ENCODE data around the gene PLXNA2.

Gene PLXNA2

DNA sequence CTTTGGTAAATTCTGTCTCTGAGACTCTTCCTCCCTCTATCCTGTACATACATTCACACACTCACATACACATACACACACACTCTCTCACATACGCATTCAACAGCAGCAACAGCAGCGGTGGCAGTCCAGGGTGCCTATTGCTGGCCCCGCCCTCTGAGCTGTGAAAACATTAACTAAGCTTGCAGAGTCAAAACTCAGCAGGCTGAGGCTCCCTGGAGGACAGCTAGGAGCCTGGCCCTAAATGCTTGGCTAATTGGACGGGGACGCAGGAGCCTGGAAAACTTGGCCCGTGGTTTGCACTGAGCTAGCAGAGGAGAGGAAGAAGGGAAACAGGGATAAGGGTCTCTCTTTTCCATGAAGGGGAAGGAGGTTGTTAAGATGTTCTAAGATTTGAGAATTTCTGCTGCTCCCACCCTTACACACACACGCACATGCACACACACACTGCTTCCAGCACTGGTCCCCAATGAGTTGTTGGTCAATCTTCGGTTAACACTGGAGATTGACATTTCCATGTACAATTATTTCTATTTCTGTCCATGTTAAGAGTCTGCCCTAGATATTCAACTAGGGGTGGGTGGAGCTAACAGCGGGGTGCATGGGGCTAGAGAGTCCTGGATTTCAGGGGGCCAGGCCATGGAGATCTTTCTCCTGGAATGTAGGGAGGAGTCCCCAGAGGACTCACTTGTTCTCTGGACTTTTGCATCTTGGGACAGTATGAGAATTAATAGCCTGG lies 94.2 kb downstream of the PLXNA2 start:
- FAIRE-seq (no peak), DNase-seq (ENCODE audit: low spot score) (no peak)

DNA sequence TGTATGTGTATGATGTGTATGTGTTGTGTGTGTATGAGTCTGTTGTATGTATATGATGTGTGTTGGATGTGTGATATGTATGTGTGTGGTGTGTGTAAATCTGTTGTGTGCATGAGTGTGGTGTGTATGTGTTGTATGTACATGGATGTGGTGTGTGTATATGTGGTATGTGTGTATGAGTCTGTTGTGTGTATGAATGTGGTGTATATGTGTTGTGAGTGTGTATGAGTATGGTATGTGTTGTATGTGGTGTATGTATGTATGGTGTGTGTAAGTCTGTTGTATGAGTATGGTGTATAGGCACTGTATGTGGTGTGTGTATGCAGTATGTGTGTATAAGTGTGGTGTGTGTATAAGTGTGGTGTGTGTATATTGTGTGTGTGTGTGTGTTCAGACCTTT lies 95.0 kb downstream of the PLXNA2 start:
- FAIRE-seq (no peak), DNase-seq (ENCODE audit: low spot score) (no peak)

- DNase-seq (ENCODE audit: low spot score) (no peak), FAIRE-seq (no peak)
Measured at GRCh38 chr1:208148380-208148779, 95.8 kb downstream of the PLXNA2 start.

GRCh38 chr1:208146650-208147049 lies 97.5 kb downstream of the PLXNA2 start:
- no peak for FAIRE-seq

DNA sequence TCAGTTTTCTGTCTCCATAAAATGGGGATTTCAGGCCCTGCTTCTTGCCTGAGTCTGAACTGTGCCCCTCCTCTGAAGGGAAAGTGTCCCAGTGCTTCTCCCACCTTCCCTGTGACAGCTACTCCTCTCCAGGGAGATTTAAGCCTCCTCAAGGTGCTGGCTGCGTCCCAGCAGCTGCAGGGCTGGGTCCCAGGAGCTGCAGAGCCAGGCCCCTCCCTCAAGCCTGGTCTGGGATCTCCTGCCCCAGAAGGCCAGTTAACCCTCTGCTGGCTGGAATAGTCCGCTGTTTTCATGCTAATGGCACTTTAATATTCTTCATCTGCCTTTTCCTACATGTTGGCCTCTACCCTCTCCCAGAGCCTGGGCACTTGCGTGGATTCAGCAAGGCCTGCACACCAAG lies 99.0 kb downstream of the PLXNA2 start:
- FAIRE-seq (no peak), DNase-seq (ENCODE audit: low spot score) (no peak)

More at GRCh38 chr1:208146650-208147049, 97.5 kb downstream of the PLXNA2 start:
- DNase-seq (ENCODE audit: low spot score), result no peak

- no peak for DNase-seq (ENCODE audit: low spot score)
- FAIRE-seq, result no peak
Measured at GRCh38 chr1:208142590-208143382, 101.4 kb downstream of the PLXNA2 start.

DNA sequence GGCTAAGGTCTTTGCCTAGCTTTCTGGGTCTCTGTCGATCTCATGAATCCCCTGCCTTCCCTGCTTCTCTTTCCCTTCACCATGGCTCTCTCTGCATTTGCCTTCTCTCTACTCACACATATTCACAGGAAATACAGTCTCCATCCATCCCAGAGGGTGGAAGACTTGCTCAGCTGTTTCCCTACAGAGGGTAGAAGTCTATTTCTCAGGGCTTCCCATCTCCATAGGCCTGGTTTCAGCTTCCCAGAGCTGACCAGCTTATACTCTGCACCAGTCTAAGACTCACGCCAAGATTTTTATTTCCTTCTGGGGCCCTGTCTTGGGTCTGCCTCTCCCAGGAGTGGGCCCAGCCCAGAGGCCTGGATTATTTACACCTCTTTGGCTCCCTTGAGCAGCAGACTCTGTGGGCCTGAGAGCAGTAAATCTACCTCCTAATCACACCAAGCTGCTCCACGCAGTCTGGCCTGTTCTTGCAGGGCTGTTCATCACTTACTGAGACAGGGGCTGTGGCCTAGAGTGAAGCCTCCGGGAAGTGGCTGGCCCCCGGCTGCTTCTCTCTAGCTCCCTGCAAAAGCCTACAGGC lies 102.5 kb downstream of the PLXNA2 start:
- FAIRE-seq, result no peak
- no peak for DNase-seq (ENCODE audit: low spot score)

GRCh38 chr1:208139434-208140045 lies 104.6 kb downstream of the PLXNA2 start:
- no peak for DNase-seq (ENCODE audit: low spot score)

DNA sequence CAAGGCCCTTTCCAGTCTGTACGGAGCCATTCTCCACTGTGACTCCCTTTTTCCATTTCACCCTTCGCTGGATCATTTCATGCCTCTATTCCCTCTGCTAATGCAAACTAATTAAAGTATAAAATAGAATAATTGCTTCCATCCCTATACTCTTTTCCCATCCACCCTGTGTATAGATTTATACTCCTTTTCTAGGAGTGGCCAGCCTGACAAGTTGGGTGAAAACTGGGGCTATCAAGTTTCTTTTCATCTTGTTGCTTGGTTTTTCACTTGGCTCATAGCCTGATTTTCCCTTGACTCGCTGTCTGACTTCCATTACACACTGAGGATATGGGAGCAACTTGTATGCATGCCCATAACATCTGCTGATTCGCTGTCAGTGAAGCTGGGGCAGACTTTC lies 107.0 kb downstream of the PLXNA2 start:
- no peak for FAIRE-seq

More at GRCh38 chr1:208139434-208140045, 104.6 kb downstream of the PLXNA2 start:
- FAIRE-seq, result no peak

GRCh38 chr1:208136459-208137182 lies 107.6 kb downstream of the PLXNA2 start:
- DNase-seq (ENCODE audit: low spot score) (no peak), FAIRE-seq (no peak)

More for the DNA sequence above, 107.0 kb downstream of the PLXNA2 start:
- no peak for DNase-seq (ENCODE audit: low spot score)

DNA sequence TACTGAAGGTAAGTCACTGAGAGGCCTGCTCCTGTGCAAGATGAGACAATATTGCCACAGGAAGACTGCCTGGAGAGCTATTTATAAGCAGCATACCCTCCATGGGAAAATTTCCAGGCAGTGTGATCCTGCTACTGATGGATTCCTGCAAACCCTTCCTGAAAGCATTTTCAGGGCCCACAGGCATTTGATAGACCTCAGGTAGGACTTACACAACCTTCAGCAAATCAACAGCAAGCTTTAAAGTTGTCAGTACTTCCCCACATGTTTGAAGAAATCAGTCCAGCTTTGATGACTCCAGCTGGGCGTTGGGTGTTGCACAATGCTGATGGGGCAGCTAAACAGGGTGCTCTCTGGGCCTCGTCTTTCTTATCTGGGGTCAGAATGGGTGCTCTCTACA lies 108.8 kb downstream of the PLXNA2 start:
- FAIRE-seq (no peak), DNase-seq (ENCODE audit: low spot score) (no peak)

DNA sequence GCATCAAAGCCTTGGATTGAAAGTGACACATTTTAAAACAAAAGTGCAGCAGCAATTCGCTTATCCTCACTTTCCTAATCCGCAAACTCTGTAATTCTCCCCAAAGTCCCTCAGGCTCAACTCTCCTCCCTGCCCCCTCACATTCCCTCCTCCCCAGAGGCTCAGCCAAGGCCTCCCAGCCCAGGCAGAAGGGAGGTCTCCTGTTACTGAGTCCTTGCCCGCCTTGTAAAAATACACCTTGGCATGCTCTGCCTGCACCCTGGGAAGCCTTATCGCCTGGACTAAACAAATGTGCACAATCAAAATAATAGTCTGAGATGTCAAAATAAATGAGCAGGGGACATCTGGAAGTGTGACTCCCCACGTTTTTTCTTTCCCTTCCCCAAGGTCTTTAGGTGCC lies 109.7 kb downstream of the PLXNA2 start:
- FAIRE-seq (no peak), DNase-seq (ENCODE audit: low spot score) (no peak)

DNA sequence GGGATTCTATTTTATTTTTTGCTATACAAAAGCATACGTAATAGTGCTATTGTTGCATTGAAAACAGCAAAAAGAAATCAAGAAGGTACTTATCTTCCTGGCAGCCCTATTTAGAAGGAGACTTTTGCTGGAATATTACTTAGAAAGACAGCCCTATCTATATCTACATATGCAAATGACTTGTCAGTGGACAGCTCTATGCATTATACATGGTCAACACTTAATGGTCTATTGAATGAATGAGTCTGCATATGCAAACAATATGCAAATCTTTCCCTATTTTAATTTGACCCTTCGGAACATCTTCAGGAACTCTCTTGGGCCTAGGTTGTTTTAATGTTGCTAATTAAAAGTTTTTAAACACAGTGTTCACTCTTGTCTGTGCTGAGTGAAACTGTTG lies 110.8 kb downstream of the PLXNA2 start:
- DNase-seq (ENCODE audit: low spot score), result no peak
- FAIRE-seq, result no peak

DNA sequence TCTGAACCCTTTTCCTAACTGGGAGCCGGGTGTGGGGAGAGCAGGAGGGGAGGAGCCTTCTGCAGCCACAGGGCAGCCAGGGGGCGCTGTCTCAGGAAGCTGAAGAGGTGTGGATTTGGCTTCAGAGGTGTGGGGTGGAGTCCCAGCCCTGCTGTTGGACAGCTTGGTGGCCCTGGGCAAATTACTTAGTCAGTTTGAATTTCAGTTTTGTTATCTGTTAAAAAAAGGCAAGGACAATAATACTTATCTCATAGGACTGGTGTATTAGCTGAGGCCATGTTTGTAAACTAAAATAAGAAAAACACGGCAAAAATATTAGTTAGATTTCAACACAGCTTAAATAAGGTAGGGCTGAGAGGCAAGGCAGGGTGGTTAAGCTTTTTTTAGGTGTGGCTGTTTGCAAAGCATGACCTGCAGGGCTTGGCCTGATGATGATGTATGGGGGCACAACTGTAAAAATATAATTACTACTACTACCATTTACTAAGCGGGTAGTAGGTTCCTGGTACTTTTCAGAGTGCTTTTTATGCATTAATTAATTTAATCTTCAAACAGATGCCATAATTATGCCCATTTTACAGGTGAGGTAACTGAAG lies 111.8 kb downstream of the PLXNA2 start:
- FAIRE-seq, result no peak
- DNase-seq (ENCODE audit: low spot score), result peak; percentile 36

DNA sequence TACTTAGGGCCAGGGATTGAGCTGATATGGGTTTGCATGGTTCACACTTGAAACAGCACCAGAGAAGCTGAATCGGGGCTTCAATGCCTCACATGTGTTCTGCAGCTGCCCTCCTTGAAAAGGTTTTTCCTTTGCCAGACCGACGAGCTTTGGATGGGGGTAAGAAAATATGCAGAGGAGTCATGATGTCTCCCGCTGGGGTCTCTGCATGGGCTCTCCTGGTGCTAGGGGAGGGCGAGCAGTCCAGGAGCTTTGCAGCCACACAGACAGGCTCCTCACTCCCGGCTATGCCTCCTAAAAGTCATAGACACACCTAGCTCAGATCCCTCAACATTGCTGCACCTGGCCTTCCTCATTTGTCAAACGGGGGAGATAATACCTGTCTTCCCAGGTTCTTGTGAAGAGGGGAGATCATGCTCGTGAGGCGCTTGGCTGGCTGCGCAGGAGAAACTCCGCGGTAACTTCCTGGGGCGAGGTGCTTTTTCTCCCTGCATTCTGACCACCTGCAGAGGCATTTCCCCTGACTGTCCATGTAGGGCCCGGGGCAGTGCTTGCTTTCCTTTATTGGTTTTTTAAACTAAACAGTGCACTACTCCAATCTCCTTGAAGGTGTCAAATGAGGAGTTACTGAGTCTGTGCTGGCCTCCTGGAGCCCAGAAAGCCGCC lies 112.4 kb downstream of the PLXNA2 start:
- DNase-seq (ENCODE audit: low spot score), result no peak

DNA sequence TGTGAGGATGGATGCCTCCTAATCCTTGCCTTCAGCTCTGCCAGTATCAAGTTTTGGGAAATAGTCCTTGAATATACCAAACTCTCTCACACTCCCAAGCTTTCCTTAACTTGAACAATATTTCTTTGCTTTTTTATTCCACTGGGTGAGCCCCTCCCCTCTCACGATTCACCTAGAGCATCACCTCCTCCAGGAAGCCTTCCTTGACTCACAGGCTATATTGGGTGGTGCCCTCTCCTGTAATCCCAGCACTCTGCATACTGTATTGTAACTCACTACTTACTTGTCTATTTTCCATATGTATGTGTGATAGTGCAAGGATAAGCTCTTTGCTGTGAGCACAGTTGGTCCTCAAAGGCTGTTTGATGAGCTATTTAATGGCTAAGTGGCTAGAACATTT lies 114.7 kb downstream of the PLXNA2 start:
- DNase-seq (ENCODE audit: low spot score) (no peak), FAIRE-seq (no peak)

More for the DNA sequence above, 112.4 kb downstream of the PLXNA2 start:
- FAIRE-seq, result no peak

DNA sequence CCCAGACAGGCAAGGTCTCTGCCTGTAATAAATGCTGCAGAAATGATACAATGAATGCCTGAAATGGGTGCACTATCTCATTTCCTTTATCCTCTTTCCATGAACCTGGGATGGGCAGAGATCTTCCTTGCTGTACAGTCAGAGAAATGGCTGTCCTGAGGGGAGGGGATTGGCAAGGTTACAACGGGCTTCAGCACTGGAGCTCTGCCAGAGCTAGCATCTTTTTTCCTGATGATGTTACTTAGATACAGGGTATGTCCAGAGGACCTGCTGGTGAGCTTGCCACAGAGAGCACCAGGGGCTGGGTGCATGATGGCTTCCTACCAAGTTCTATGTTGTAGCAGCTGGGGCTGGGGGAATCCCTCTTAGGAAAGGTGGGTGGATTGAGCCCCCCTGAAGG lies 115.1 kb downstream of the PLXNA2 start:
- DNase-seq (ENCODE audit: low spot score) (no peak), FAIRE-seq (no peak)

DNA sequence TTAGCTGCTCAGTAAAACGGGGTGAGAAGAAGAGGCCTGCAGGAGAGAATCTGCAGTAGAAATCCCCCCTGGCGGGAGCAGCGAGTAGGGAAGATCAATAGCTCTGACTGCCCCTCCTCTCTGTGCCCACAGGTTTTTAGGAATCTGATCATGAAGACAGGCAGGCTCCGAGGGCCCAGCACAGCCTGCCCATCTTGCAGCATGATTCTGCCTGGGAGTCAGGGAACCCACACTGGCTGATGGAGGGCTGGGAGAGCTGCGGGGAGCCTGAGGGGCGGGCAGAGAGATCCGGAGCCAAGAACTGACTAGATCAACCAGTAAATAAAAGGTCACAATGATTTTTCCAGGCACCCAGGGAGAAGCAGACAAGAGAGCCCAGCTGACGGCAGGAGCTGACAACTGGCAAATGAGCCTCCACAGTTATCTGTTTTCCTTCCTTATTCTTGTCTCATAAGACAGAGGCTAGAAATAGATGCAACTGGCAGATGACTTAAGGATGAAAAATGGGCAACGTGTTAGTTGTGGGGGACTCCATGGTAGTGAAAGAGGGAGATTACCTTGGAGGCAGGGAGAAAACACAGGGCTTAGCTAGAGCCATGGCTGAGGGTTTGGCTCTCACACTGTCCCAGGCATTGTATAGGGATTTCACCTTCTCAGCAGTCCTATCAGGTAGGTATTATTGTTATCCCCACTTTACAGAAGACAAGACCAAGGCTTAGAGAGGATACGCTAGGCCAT lies 116.2 kb downstream of the PLXNA2 start:
- FAIRE-seq, result no peak
- DNase-seq (ENCODE audit: low spot score), result no peak

GRCh38 chr1:208127284-208127683 lies 116.9 kb downstream of the PLXNA2 start:
- DNase-seq (ENCODE audit: low spot score) (no peak), FAIRE-seq (no peak)

GRCh38 chr1:208126108-208126507 lies 118.1 kb downstream of the PLXNA2 start:
- DNase-seq (ENCODE audit: low spot score), result no peak
- no peak for FAIRE-seq
